Measurements from ENCODE around the gene BOD1.

BOD1 gene

GRCh38 chr5:173616577-173617118, at the start of gene BOD1:
TSS of gene BOD1 (minus strand) at chr5:173616650. CDS start at chr5:173616436, 214 bp downstream.
- no peak for TF ChIP-seq CTCF (IDR thresholded peaks at IDR 0.05; ENCODE audit: low read depth, low read length)
- peak; percentile 92 for DNase-seq (ENCODE audit: extremely low read depth, low read depth)

- no peak for DNase-seq (ENCODE audit: extremely low read depth, low read depth)
- no peak for TF ChIP-seq CTCF (IDR thresholded peaks at IDR 0.05; ENCODE audit: low read depth, low read length)
These were observed 48.9 kb upstream of the BOD1 start for GRCh38 chr5:173665326-173665725.

- no peak for DNase-seq (ENCODE audit: extremely low read depth, low read depth)
- TF ChIP-seq CTCF (IDR thresholded peaks at IDR 0.05; ENCODE audit: low read depth, low read length) = no peak
These were observed 47.7 kb upstream of the BOD1 start for GRCh38 chr5:173664154-173664526.

- no peak for DNase-seq (ENCODE audit: extremely low read depth, low read depth)
- no peak for TF ChIP-seq CTCF (IDR thresholded peaks at IDR 0.05; ENCODE audit: low read depth, low read length)
These were observed 47.1 kb upstream of the BOD1 start for GRCh38 chr5:173663352-173664153.

- no peak for TF ChIP-seq CTCF (IDR thresholded peaks at IDR 0.05; ENCODE audit: low read depth, low read length)
- no peak for DNase-seq (ENCODE audit: extremely low read depth, low read depth)
These were observed 46.3 kb upstream of the BOD1 start for GRCh38 chr5:173662581-173663351.

GRCh38 chr5:173660481-173661280, 44.2 kb upstream of the BOD1 start:
- no peak for TF ChIP-seq CTCF (IDR thresholded peaks at IDR 0.05; ENCODE audit: low read depth, low read length)
- no peak for DNase-seq (ENCODE audit: extremely low read depth, low read depth)

Measured in AG09319 (cell line).